ENCODE data around the gene LHFPL6. TPM values are rescaled to one million over a fixed set of nuclear protein-coding genes. Genes with fewer than 3 reads are reported as not detected.

Gene LHFPL6
- total and polyA plus RNA-seq, 10 donors, result 6.9 to 49.0 (median 30.5) TPM

DNA sequence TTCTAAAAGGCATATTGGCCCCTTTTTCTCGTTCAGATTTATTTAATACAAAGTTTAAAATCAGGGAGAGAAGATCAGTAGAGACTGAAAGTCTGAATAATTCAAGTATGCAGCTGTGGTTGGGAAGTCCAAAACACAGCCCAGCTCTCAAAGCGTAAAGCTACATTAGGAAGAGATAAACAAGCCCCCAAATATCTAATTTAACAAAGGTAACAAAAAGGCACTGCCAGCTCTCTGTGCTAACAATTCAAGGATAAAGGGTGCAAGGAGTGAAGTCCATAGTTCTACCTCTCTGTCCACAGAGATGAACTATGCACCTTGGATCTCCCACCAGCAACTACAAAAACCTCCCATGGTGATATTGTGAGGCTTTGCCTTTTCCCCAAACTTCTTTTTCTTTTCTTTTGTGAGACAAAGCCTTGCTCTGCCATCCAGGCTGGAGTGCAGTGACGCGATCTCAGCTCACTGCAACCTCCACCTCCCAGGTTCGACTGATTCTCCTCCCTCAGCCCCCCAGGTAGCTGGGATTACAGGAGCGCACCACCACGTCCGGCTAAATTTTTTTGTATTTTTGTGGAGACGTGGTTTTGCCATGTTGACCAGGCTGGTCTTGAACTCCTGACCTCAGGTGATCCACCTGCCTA, 104.4 kb downstream of the LHFPL6 start:
- intact Hi-C loops (cut with DNase I; ENCODE audit: low total_unique reads), result no loop called here
- Histone ChIP-seq H3K4me1 (no peaks in the 10 kb centered on the region), H3K9me3 (no peaks in the 10 kb centered on the region), H3K27ac (no peak overlapping the region), H3K27me3 (replicated peaks in 1 of 7) (no peaks in the 10 kb centered on the region), H3K36me3 (no peaks in the 10 kb centered on the region), H3K4me3 (no peak overlapping the region)
- no peak for DNase-seq
- WGBS, 5 donors, result 87 to 90% (median 88%) methylated on average over 9 of the region's 9 CpGs
- no peak for TF ChIP-seq POLR2AphosphoS5 (IDR thresholded peaks at IDR 0.05)
- TF ChIP-seq POLR2A (IDR thresholded peaks at IDR 0.05), result no peak
- TF ChIP-seq, protein P1, sequence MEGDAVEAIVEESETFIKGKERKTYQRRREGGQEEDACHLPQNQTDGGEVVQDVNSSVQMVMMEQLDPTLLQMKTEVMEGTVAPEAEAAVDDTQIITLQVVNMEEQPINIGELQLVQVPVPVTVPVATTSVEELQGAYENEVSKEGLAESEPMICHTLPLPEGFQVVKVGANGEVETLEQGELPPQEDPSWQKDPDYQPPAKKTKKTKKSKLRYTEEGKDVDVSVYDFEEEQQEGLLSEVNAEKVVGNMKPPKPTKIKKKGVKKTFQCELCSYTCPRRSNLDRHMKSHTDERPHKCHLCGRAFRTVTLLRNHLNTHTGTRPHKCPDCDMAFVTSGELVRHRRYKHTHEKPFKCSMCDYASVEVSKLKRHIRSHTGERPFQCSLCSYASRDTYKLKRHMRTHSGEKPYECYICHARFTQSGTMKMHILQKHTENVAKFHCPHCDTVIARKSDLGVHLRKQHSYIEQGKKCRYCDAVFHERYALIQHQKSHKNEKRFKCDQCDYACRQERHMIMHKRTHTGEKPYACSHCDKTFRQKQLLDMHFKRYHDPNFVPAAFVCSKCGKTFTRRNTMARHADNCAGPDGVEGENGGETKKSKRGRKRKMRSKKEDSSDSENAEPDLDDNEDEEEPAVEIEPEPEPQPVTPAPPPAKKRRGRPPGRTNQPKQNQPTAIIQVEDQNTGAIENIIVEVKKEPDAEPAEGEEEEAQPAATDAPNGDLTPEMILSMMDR (IDR thresholded peaks at IDR 0.05 in 8 of 11, conservative IDR thresholded peaks at IDR 0.05 in 3 of 11), result no peak

- no peaks in the 10 kb centered on the region for H3K27me3 ChIP-seq (replicated peaks in 1 of 7)
- intact Hi-C loops (cut with DNase I; ENCODE audit: low total_unique reads), result no loop called here
- no peaks in the 10 kb centered on the region for H3K4me1 ChIP-seq
- no peaks in the 10 kb centered on the region for H3K36me3 ChIP-seq
- DNase-seq, result no peak
- H3K9me3 ChIP-seq, result no peaks in the 10 kb centered on the region
- H3K27ac ChIP-seq, result no peak overlapping the region
- TF ChIP-seq, protein P1 (IDR thresholded peaks at IDR 0.05 in 8 of 11, conservative IDR thresholded peaks at IDR 0.05 in 3 of 11), result no peak
- TF ChIP-seq POLR2AphosphoS5 (IDR thresholded peaks at IDR 0.05), result no peak
- TF ChIP-seq POLR2A (IDR thresholded peaks at IDR 0.05), result no peak
- H3K4me3 ChIP-seq, result no peak overlapping the region
These were observed 106.5 kb downstream of the LHFPL6 start for GRCh38 chr13:39496506-39496905.

GRCh38 chr13:39494633-39495032, 108.4 kb downstream of the LHFPL6 start:
- WGBS, 5 donors, result 89 to 98% (median 95%) methylated on average over 3 of the region's 3 CpGs
- TF ChIP-seq, protein P1 (IDR thresholded peaks at IDR 0.05 in 8 of 11, conservative IDR thresholded peaks at IDR 0.05 in 3 of 11), result no peak
- no peak for TF ChIP-seq POLR2AphosphoS5 (IDR thresholded peaks at IDR 0.05)
- no peak for TF ChIP-seq POLR2A (IDR thresholded peaks at IDR 0.05)
- Histone ChIP-seq H3K4me3 (no peak overlapping the region), H3K4me1 (no peaks in the 10 kb centered on the region), H3K36me3 (no peaks in the 10 kb centered on the region), H3K27me3 (replicated peaks in 1 of 7) (no peaks in the 10 kb centered on the region), H3K27ac (no peak overlapping the region), H3K9me3 (no peaks in the 10 kb centered on the region)
- intact Hi-C loops (cut with DNase I; ENCODE audit: low total_unique reads), result no loop called here
- DNase-seq, result no peak

- intact Hi-C loops (cut with DNase I; ENCODE audit: low total_unique reads), result no loop called here
- H3K27me3 ChIP-seq (replicated peaks in 1 of 7), result no peaks in the 10 kb centered on the region
- H3K27ac ChIP-seq, result no peak overlapping the region
These were observed 109.0 kb downstream of the LHFPL6 start for GRCh38 chr13:39494006-39494405.

More at GRCh38 chr13:39494006-39494405, 109.0 kb downstream of the LHFPL6 start:
- 65 to 86% (median 78%) methylated on average over 3 of the region's 3 CpGs for WGBS, 5 donors
- H3K4me1 ChIP-seq, result no peaks in the 10 kb centered on the region
- no peak overlapping the region for H3K4me3 ChIP-seq
- no peak for DNase-seq
- H3K9me3 ChIP-seq, result no peaks in the 10 kb centered on the region
- TF ChIP-seq POLR2AphosphoS5 (IDR thresholded peaks at IDR 0.05) (no peak), POLR2A (IDR thresholded peaks at IDR 0.05) (no peak)
- TF ChIP-seq, protein P1 (IDR thresholded peaks at IDR 0.05 in 8 of 11, conservative IDR thresholded peaks at IDR 0.05 in 3 of 11), result no peak
- H3K36me3 ChIP-seq, result no peaks in the 10 kb centered on the region
